Measurements from ENCODE around the gene SART3.

DNA sequence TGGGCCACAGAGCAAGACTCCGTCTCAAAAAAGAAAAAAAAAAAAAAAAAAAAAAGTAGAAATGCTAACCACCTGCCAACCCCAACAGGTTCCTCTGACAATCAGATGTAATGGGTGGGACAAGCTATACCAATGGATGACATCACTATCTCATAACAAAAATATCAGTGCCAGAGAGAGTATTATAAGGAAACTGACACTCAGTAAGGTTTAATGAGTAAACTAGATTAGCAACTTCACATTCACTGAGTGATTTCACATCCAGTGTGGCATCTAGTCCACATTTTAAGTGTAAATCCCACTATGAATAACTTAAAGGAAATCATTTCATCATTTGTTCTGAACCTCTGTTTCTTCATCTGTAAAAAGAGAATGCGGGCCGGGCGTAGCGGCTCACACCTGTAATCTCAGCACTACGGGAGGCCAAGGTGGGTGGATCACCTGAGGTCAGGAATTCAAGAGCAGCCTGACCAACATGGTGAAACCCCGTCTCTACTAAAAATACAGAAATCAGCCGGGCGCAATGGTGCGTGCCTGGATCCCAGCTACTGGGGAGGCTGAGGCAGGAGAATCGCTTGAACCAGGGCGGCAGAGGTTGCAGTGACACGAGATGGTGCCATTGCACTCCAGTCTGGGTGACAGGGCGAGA is 1.8 kb downstream of the SART3 start:
- TF ChIP-seq KDM5A (IDR thresholded peaks at IDR 0.05; ENCODE audit: borderline replicate concordance, low read length) (no peak), ZNF496 (CRISPR knock-in tag; IDR thresholded peaks at IDR 0.05; ENCODE audit: insufficient replicate concordance) (no peak), MAF1 (CRISPR knock-in tag; IDR thresholded peaks at IDR 0.05; ENCODE audit: borderline replicate concordance) (no peak), ZNF24 (IDR thresholded peaks at IDR 0.05) (no peak), MAFK (conservative IDR thresholded peaks at IDR 0.05 in 1 of 2, IDR thresholded peaks at IDR 0.05 in 1 of 2; ENCODE audit: low read length in 2 of 2) (no peak)

All from HepG2 (cell line).